HepG2 (cell line): ENCODE measurements around the gene HABP2. TPM values are rescaled to one million over a fixed set of nuclear protein-coding genes. Genes with fewer than 3 reads are reported as not detected.

ENCODE experiments used
- ATAC-seq: fragments of 200-7000 bp; cut with Tn5 transposase; 3 replicates; pipeline ENCODE4 v1.9.1; 2020; ENCODE audit warnings: mild to moderate bottlenecking, moderate library complexity
- BruUV-seq: library from RNA; stranded (reverse); fragments of 400-500 nt; replicated peaks from 2 replicates; lab custom pipeline; 2021; lab: Mats Ljungman, UMichigan
- CTCF ChIA-PET: fragments of 300-600 bp; formaldehyde crosslinking; extraction: SDS; loops from one replicate; lab custom pipeline; 2021; ENCODE audit warnings: low total read pairs, inconsistent platforms, low intra/inter-chr PET ratio; lab: Yijun Ruan, JAX
- POLR2A ChIA-PET: fragments of 350-600 bp; sonication (Branson Sonifier 250); formaldehyde crosslinking; loops from one replicate; lab custom pipeline; 2020; ENCODE audit warnings: antibody characterized with exemption, inconsistent platforms; lab: Yijun Ruan, JAX
- DNase-seq: peaks from one replicate; pipeline ENCODE4 v3.0.0-alpha.2; 2015; ENCODE audit warnings: low spot score
- FAIRE-seq: peaks from 3 replicates; lab custom pipeline; 2011; peaks lifted over from hg19 to GRCh38; lab: Jason Lieb, UNC
- H2AFZ ChIP-seq: one replicate; pipeline ENCODE4 v1.6.1; 2011; ENCODE audit warnings: low read length, inconsistent platforms
- H3K27ac ChIP-seq: fragments of 300-600 bp; 3 replicates; pipeline ENCODE4 v1.8.0; 2011; ENCODE audit warnings: mixed run types, mild to moderate bottlenecking, mixed read lengths, low read length, inconsistent platforms; ENCODE audit not compliant: insufficient read depth; ENCODE audit errors: extremely low read length
- H3K27me3 ChIP-seq, 2 experiments: fragments of 200-600 bp in 1 of 2; 2 replicates in 1 of 2; 3 replicates in 1 of 2; pipeline versions ENCODE4 v1.6.0 to v1.8.0; 2011; ENCODE audit warnings: low read length in 2 of 2, mild to moderate bottlenecking in 2 of 2, moderate library complexity in 2 of 2, inconsistent platforms in 1 of 2; ENCODE audit not compliant: insufficient read depth in 2 of 2, control insufficient read depth in 1 of 2
- H3K36me3 ChIP-seq, 2 experiments: fragments of 200-600 bp in 1 of 2; replicated peaks in 1 of 2; 2 replicates in 1 of 2; 3 replicates in 1 of 2; pipeline versions ENCODE4 v1.5.1 to v1.8.0; 2011; ENCODE audit warnings: low read length in 2 of 2, inconsistent platforms in 1 of 2; ENCODE audit not compliant: insufficient read depth in 2 of 2, control insufficient read depth in 1 of 2
- H3K4me1 ChIP-seq: 2 replicates; pipeline ENCODE4 v1.5.1; 2012; ENCODE audit warnings: low read length, inconsistent platforms; ENCODE audit not compliant: insufficient read depth
- H3K4me2 ChIP-seq: 2 replicates; pipeline ENCODE4 v1.6.0; 2011; ENCODE audit warnings: low read depth, low read length, inconsistent platforms
- H3K4me3 ChIP-seq, 3 experiments: fragments of 200-600 bp in 1 of 3; sonication (generic), shearing (Covaris generic) in 1 of 3; replicated peaks in 1 of 3; 2 replicates each; pipeline ENCODE4 v1.5.1; 2011 to 2016; ENCODE audit warnings: low read length in 3 of 3, inconsistent platforms in 2 of 3, low read depth in 2 of 3, mild to moderate bottlenecking in 2 of 3, control low read depth in 1 of 3, mixed read lengths in 1 of 3; ENCODE audit not compliant: insufficient read depth in 1 of 3
- H3K79me2 ChIP-seq: one replicate; pipeline ENCODE4 v1.6.1; 2011; ENCODE audit warnings: low read length, inconsistent platforms; ENCODE audit not compliant: insufficient read depth
- H3K9ac ChIP-seq: 2 replicates; pipeline ENCODE4 v1.6.0; 2011; ENCODE audit warnings: mild to moderate bottlenecking, low read depth, low read length, inconsistent platforms; ENCODE audit not compliant: insufficient read depth
- H3K9me3 ChIP-seq: 2 replicates; pipeline ENCODE4 v1.5.1; 2012; ENCODE audit warnings: mild to moderate bottlenecking, low read length
- H4K20me1 ChIP-seq: 2 replicates; pipeline ENCODE4 v1.6.0; 2011; ENCODE audit warnings: inconsistent platforms, mild to moderate bottlenecking, low read length, moderate library complexity; ENCODE audit not compliant: insufficient read depth
- DBP ChIP-seq: sonication (generic); formaldehyde crosslinking; IDR thresholded peaks from 2 replicates; pipeline ENCODE4 v1.4.0; 2020; ENCODE audit warnings: missing genetic modification reagents; ENCODE audit errors: not compliant biosample characterization
- HNRNPL ChIP-seq: fragments of 200-400 bp; formaldehyde crosslinking; IDR thresholded peaks from 2 replicates; pipeline ENCODE4 v1.6.1; 2017; ENCODE audit warnings: mild to moderate bottlenecking, low read depth, low read length
- PTBP1 ChIP-seq: fragments of 200-400 bp; formaldehyde crosslinking; IDR thresholded peaks from 2 replicates; pipeline ENCODE4 v1.6.1; 2018; ENCODE audit warnings: low read length, low read depth; ENCODE audit not compliant: poor library complexity, severe bottlenecking
- REXO4 ChIP-seq: sonication (generic); formaldehyde crosslinking; IDR thresholded peaks from 2 replicates; pipeline ENCODE4 v1.8.0; 2022; ENCODE audit warnings: missing genetic modification reagents, mild to moderate bottlenecking, borderline replicate concordance
- SP5 ChIP-seq: IDR thresholded peaks from 2 replicates; pipeline ENCODE4 v1.6.1; 2016; ENCODE audit warnings: low read depth, borderline replicate concordance
- TFE3 ChIP-seq: IDR thresholded peaks from 2 replicates; pipeline ENCODE4 v1.6.1; 2016
- ZC3H13 ChIP-seq: sonication (generic); formaldehyde crosslinking; IDR thresholded peaks from 2 replicates; pipeline ENCODE4 v1.8.1; 2023; ENCODE audit warnings: mild to moderate bottlenecking, missing genetic modification reagents, moderate library complexity
- ZNF20 ChIP-seq: sonication (generic); formaldehyde crosslinking; IDR thresholded peaks from 2 replicates; pipeline ENCODE4 v1.4.0; 2020; ENCODE audit warnings: mild to moderate bottlenecking, moderate library complexity, missing genetic modification reagents
- ZNF326 ChIP-seq: sonication (generic); formaldehyde crosslinking; IDR thresholded peaks from 2 replicates; pipeline ENCODE4 v1.4.0; 2020; ENCODE audit warnings: missing genetic modification reagents, borderline replicate concordance
- ZNF407 ChIP-seq: sonication (generic); formaldehyde crosslinking; IDR thresholded peaks from one replicate; pipeline ENCODE4 v1.5.1; 2020; ENCODE audit warnings: mild to moderate bottlenecking, missing genetic modification reagents; ENCODE audit errors: not compliant biosample characterization
- ZNF441 ChIP-seq: sonication (generic); formaldehyde crosslinking; IDR thresholded peaks from 2 replicates; pipeline ENCODE4 v1.7.0; 2021; ENCODE audit warnings: missing genetic modification reagents, borderline replicate concordance
- ZNF451 ChIP-seq: sonication (generic); formaldehyde crosslinking; IDR thresholded peaks from 2 replicates; pipeline ENCODE4 v1.5.0; 2020; ENCODE audit warnings: mild to moderate bottlenecking, missing genetic modification reagents
- ZNF614 ChIP-seq: IDR thresholded peaks from 2 replicates; pipeline ENCODE4 v1.6.1; 2018; ENCODE audit warnings: missing biosample characterization, missing genetic modification reagents, inconsistent platforms, borderline replicate concordance
- WGBS: methylation state at CpG from one replicate; pipeline ENCODE4 v1.1.6; 2017; ENCODE audit warnings: low lambda C conversion rate; 5-methylcytosine and 5-hydroxymethylcytosine counted together
- in situ Hi-C: cut with HindIII; loops from 2 replicates; pipeline ENCODE4 v1.10.0; 2017; ENCODE audit warnings: low pct_unique_long_range_greater_than_20kb; ENCODE audit not compliant: extremely low pct_ligation_motif_present
- intact Hi-C: fragments of 100-400 bp; cut with micrococcal nuclease; formaldehyde crosslinking; loops from one replicate; pipeline ENCODE4 v1.10.0; 2022; ENCODE audit not compliant: unreplicated experiment
- polyA plus RNA-seq, 8 experiments: library from polyadenylated mRNA; depleted of rRNA in 3 of 8; stranded (reverse) in 7 of 8; unstranded in 1 of 8; fragments of >200 nt; fragmentation: Illumina TruSeq in 4 of 8; extraction: Trizol in 4 of 8; gene quantifications; 2 replicates each; pipeline versions ENCODE4 v1.2.1 to v1.2.3, GENCODE V29; 2011 to 2016; ENCODE audit warnings: low read depth in 4 of 8, missing spikeins in 1 of 8, mixed read lengths in 1 of 8; ENCODE audit not compliant: insufficient read depth in 1 of 8
- total RNA-seq, 5 experiments: library from RNA; depleted of rRNA; stranded (reverse); fragments of >200 nt; fragmentation: Illumina TruSeq; extraction: Trizol; gene quantifications; 2 replicates each; pipeline ENCODE4 v1.2.3, GENCODE V29; 2016; ENCODE audit warnings: low read depth in 1 of 5

Gene HABP2
- total and polyA plus RNA-seq, 2 of the 13 experiments (the other 11 are each of a cell fraction or from before 2014, with no cell fraction given), result 0.12 to 0.13 TPM

- Histone ChIP-seq H3K27ac (no peak overlapping the region), H3K9me3 (no peaks in the 10 kb centered on the region), H3K36me3 (no peaks in the 10 kb centered on the region), H3K4me3 (no peak overlapping the region), H4K20me1 (no peaks in the 10 kb centered on the region), H2AFZ (no peak overlapping the region), H3K79me2 (no peaks in the 10 kb centered on the region), H3K4me1 (no peaks in the 10 kb centered on the region), H3K27me3 (no peaks in the 10 kb centered on the region; a peak in 1 of 5 replicates), H3K4me2 (no peak overlapping the region), H3K9ac (no peak overlapping the region)
- no peak for DNase-seq
- POLR2A ChIA-PET, result no interaction called here
- FAIRE-seq, result no peak
- WGBS, result 56% methylated on average over 22 of the region's 26 CpGs
- in situ Hi-C loops (no loop called here), intact Hi-C loops (no loop called here)
- CTCF ChIA-PET, result no interaction called here
- ATAC-seq, result no peak
- BruUV-seq, result no TSS peak
- TF ChIP-seq ZC3H13 (CRISPR knock-in tag) (no peak), PTBP1 (no peak), DBP (CRISPR knock-in tag) (no peak), TFE3 (CRISPR knock-in tag) (no peak), REXO4 (no peak), ZNF451 (no peak), SP5 (CRISPR knock-in tag) (no peak), ZNF614 (CRISPR knock-in tag) (no peak), ZNF441 (no peak), ZNF407 (CRISPR knock-in tag) (no peak), ZNF20 (no peak), HNRNPL (no peak), ZNF326 (CRISPR knock-in tag) (no peak)
These were observed 58.1 kb downstream of the HABP2 start for GRCh38 chr10:113610631-113611601.
